Activated CD4-positive, alpha-beta memory T cell treated with anti-CD3 and anti-CD28 coated beads, Interleukin-2, amount 10 ng/mL, durations not matched to agents 7 days and 5 days (primary cell): ENCODE data around the gene ZYG11A. TPM values are rescaled to one million over a fixed set of nuclear protein-coding genes. Genes with fewer than 3 reads are reported as not detected.
"Not testable (repeated sequence)": the region's sequence is repeated elsewhere in the genome, so short reads cannot be mapped to it uniquely, and the experiment has no call there.

Experiments
- CTCF ChIA-PET: fragments of 350-600 bp; sonication (Branson Sonifier 250); formaldehyde crosslinking; loops from one replicate; lab custom pipeline; 2021; ENCODE audit warnings: antibody characterized with exemption, inconsistent platforms; lab: Charles Lee
- POLR2A ChIA-PET: fragments of 350-600 bp; sonication (Branson Sonifier 250); formaldehyde crosslinking; loops from one replicate; lab custom pipeline; 2021; ENCODE audit warnings: antibody characterized with exemption; lab: Charles Lee
- DNase-seq: peaks from one replicate; pipeline ENCODE4 v3.0.0-alpha.2; 2020
- H3K27ac Mint-ChIP-seq: one replicate; pipeline ENCODE4 v1.8.0; 2021; ENCODE audit warnings: mild to moderate bottlenecking, mixed read lengths
- H3K27me3 Mint-ChIP-seq: one replicate; pipeline ENCODE4 v1.8.0; 2021; ENCODE audit warnings: mixed read lengths
- H3K36me3 Mint-ChIP-seq: one replicate; pipeline ENCODE4 v1.8.0; 2021; ENCODE audit warnings: low read depth, mixed read lengths
- H3K4me1 Mint-ChIP-seq: one replicate; pipeline ENCODE4 v1.8.0; 2021; ENCODE audit warnings: mixed read lengths
- H3K4me3 Mint-ChIP-seq: one replicate; pipeline ENCODE4 v1.8.0; 2021; ENCODE audit warnings: mild to moderate bottlenecking, mixed read lengths
- H3K9me3 Mint-ChIP-seq: one replicate; pipeline ENCODE4 v1.8.0; 2021; ENCODE audit warnings: mixed read lengths
- total RNA-seq, 2 experiments: library from RNA; stranded (reverse); gene quantifications; one replicate each; pipeline ENCODE4 v1.2.3, GENCODE V29; 2021

The ZYG11A gene
- total RNA-seq = under 1 TPM; 0.25 to 0.30 TPM

GRCh38 chr1:52842643-52843310 lies at the start of gene ZYG11A:
ZYG11A (plus strand) TSS chr1:52842760; CDS start chr1:52842884, 124 bp downstream.
- Mint-ChIP-seq H3K36me3 (no peaks in the 10 kb centered on the region), H3K27ac (no peak within 1 kb of the TSS), H3K4me3 (peak within 1 kb of the TSS; percentile 63), H3K27me3 (peaks cover 23% of the 10 kb centered on the region), H3K4me1 (peaks cover 11% of the 10 kb centered on the region), H3K9me3 (no peaks in the 10 kb centered on the region)
- ChIA-PET POLR2A (interaction anchor here (0.8 to 2.1 kb wide), 5 partner anchors 77 to 965 kb away, joined by 3 to 8 read pairs (median 4); partner anchors contain the start of genes ECHDC2 and GPX7), CTCF (interaction anchor here (0.7 to 1.7 kb wide), 9 partner anchors 12 to 911 kb away, joined by 3 to 12 read pairs (median 3); partner anchors contain the start of gene ECHDC2)
- peak; percentile 81 for DNase-seq

- POLR2A ChIA-PET, H3K4me3 Mint-ChIP-seq, CTCF ChIA-PET: not testable (repeated sequence)
Observed at GRCh38 chr1:52793717-52794116, 48.8 kb upstream of the ZYG11A start.

GRCh38 chr1:52795464-52795863 lies 47.1 kb upstream of the ZYG11A start:
- Mint-ChIP-seq H3K9me3 (no peaks in the 10 kb centered on the region), H3K4me3 (no peak overlapping the region), H3K27me3 (no peaks in the 10 kb centered on the region), H3K36me3 (peaks cover 2% of the 10 kb centered on the region), H3K27ac (no peak overlapping the region), H3K4me1 (no peaks in the 10 kb centered on the region)
- ChIA-PET POLR2A (no interaction called here), CTCF (no interaction called here)
- DNase-seq = no peak

More at GRCh38 chr1:52793717-52794116, 48.8 kb upstream of the ZYG11A start:
- not testable (repeated sequence) for H3K9me3 Mint-ChIP-seq, H3K27me3 Mint-ChIP-seq, H3K36me3 Mint-ChIP-seq, H3K27ac Mint-ChIP-seq, DNase-seq, H3K4me1 Mint-ChIP-seq

- no peaks in the 10 kb centered on the region for H3K4me1 Mint-ChIP-seq
- no peaks in the 10 kb centered on the region for H3K9me3 Mint-ChIP-seq
- H3K36me3 Mint-ChIP-seq = no peaks in the 10 kb centered on the region
- H3K27ac Mint-ChIP-seq = no peak overlapping the region
- ChIA-PET CTCF (no interaction called here), POLR2A (no interaction called here)
- no peaks in the 10 kb centered on the region for H3K27me3 Mint-ChIP-seq
- DNase-seq = no peak
- H3K4me3 Mint-ChIP-seq = no peak overlapping the region
Observed at GRCh38 chr1:52798331-52798730, 44.2 kb upstream of the ZYG11A start.

GRCh38 chr1:52801011-52801410 lies 41.5 kb upstream of the ZYG11A start:
- CTCF ChIA-PET = interaction anchor here (0.6 kb wide), 1 partner anchor 11 kb away, joined by 3 read pairs; no protein-coding TSS in a partner anchor
- Mint-ChIP-seq H3K4me1 (no peaks in the 10 kb centered on the region), H3K36me3 (no peaks in the 10 kb centered on the region), H3K9me3 (no peaks in the 10 kb centered on the region), H3K27me3 (no peaks in the 10 kb centered on the region), H3K27ac (no peak overlapping the region), H3K4me3 (no peak overlapping the region)
- POLR2A ChIA-PET = no interaction called here
- no peak for DNase-seq

- H3K4me3 Mint-ChIP-seq, H3K36me3 Mint-ChIP-seq, H3K4me1 Mint-ChIP-seq, H3K27ac Mint-ChIP-seq, H3K9me3 Mint-ChIP-seq, DNase-seq, POLR2A ChIA-PET, CTCF ChIA-PET, H3K27me3 Mint-ChIP-seq: not testable (repeated sequence)
Observed at GRCh38 chr1:52804083-52804482, 38.5 kb upstream of the ZYG11A start.

GRCh38 chr1:52814465-52814864 lies 28.1 kb upstream of the ZYG11A start:
- Mint-ChIP-seq H3K9me3 (no peaks in the 10 kb centered on the region), H3K27me3 (no peaks in the 10 kb centered on the region), H3K27ac (no peak overlapping the region), H3K4me3 (no peak overlapping the region), H3K4me1 (no peaks in the 10 kb centered on the region), H3K36me3 (peaks cover 3% of the 10 kb centered on the region)
- no peak for DNase-seq
- ChIA-PET CTCF (no interaction called here), POLR2A (no interaction called here)

- H3K27me3 Mint-ChIP-seq, H3K9me3 Mint-ChIP-seq, H3K4me3 Mint-ChIP-seq, H3K4me1 Mint-ChIP-seq, POLR2A ChIA-PET, DNase-seq, H3K27ac Mint-ChIP-seq, H3K36me3 Mint-ChIP-seq: not testable (repeated sequence)
- CTCF ChIA-PET = interaction anchor here (0.7 kb wide), 2 partner anchors 21 to 588 kb away, joined by 4 read pairs; no protein-coding TSS in a partner anchor
Observed at GRCh38 chr1:52820830-52821229, 21.7 kb upstream of the ZYG11A start.

- no peaks in the 10 kb centered on the region for H3K9me3 Mint-ChIP-seq
- no peaks in the 10 kb centered on the region for H3K4me1 Mint-ChIP-seq
- H3K27ac Mint-ChIP-seq = no peak overlapping the region
- DNase-seq = no peak
- H3K27me3 Mint-ChIP-seq = no peaks in the 10 kb centered on the region
- ChIA-PET CTCF (interaction anchor here (0.7 to 2.1 kb wide), 6 partner anchors 16 to 422 kb away, joined by 3 to 12 read pairs (median 4); partner anchors contain the start of genes ORC1, PRPF38A and ZYG11A), POLR2A (interaction anchor here (1.0 kb wide), 1 partner anchor 422 kb away, joined by 3 read pairs; the partner anchor contains the start of genes ORC1 and PRPF38A)
- no peak overlapping the region for H3K4me3 Mint-ChIP-seq
- peaks cover 3% of the 10 kb centered on the region for H3K36me3 Mint-ChIP-seq
Observed at GRCh38 chr1:52825868-52826267, 16.7 kb upstream of the ZYG11A start.

- ChIA-PET CTCF (interaction anchor here (0.6 kb wide), 2 partner anchors 77 to 110 kb away, joined by 3 to 5 read pairs; no protein-coding TSS in a partner anchor), POLR2A (no interaction called here)
- Mint-ChIP-seq H3K27me3 (peaks cover 8% of the 10 kb centered on the region), H3K27ac (no peak overlapping the region), H3K4me1 (no peaks in the 10 kb centered on the region), H3K36me3 (no peaks in the 10 kb centered on the region), H3K4me3 (no peak overlapping the region), H3K9me3 (no peaks in the 10 kb centered on the region)
- DNase-seq = no peak
Observed at GRCh38 chr1:52834798-52835197, 7.8 kb upstream of the ZYG11A start.

GRCh38 chr1:52836035-52836434 lies 6.5 kb upstream of the ZYG11A start:
- H3K36me3 Mint-ChIP-seq = no peaks in the 10 kb centered on the region
- H3K27me3 Mint-ChIP-seq = peaks cover 8% of the 10 kb centered on the region
- H3K9me3 Mint-ChIP-seq = no peaks in the 10 kb centered on the region
- H3K27ac Mint-ChIP-seq = no peak overlapping the region
- H3K4me3 Mint-ChIP-seq = no peak overlapping the region
- ChIA-PET CTCF (no interaction called here), POLR2A (no interaction called here)
- H3K4me1 Mint-ChIP-seq = peaks cover under 1% of the 10 kb centered on the region
- DNase-seq = no peak

GRCh38 chr1:52839175-52839574 lies 3.4 kb upstream of the ZYG11A start:
- H3K9me3 Mint-ChIP-seq, H3K27ac Mint-ChIP-seq, CTCF ChIA-PET, H3K4me3 Mint-ChIP-seq, H3K36me3 Mint-ChIP-seq, DNase-seq: not testable (repeated sequence)
- Mint-ChIP-seq H3K4me1 (peaks cover 11% of the 10 kb centered on the region), H3K27me3 (peaks cover 25% of the 10 kb centered on the region)
- POLR2A ChIA-PET = interaction anchor here (1.2 kb wide), 1 partner anchor 18 kb away, joined by 3 read pairs; no protein-coding TSS in a partner anchor

- H3K9me3 Mint-ChIP-seq, DNase-seq, H3K36me3 Mint-ChIP-seq, CTCF ChIA-PET, H3K4me3 Mint-ChIP-seq, H3K27ac Mint-ChIP-seq: not testable (repeated sequence)
- Mint-ChIP-seq H3K4me1 (peaks cover 11% of the 10 kb centered on the region), H3K27me3 (peaks cover 23% of the 10 kb centered on the region)
- POLR2A ChIA-PET = interaction anchor here (0.6 kb wide), 1 partner anchor 333 kb away, joined by 3 read pairs; no protein-coding TSS in a partner anchor
Observed at GRCh38 chr1:52845119-52845518, 2.6 kb downstream of the ZYG11A start.
